BLaER1 (cell line): Measurements from ENCODE around the gene APPL2.
"Not testable (repeated sequence)": the region's sequence is repeated elsewhere in the genome, so short reads cannot be mapped to it uniquely, and the experiment has no call there.

Experiments used
- H3K27ac ChIP-seq: shearing (Covaris generic); formaldehyde crosslinking; 2 replicates; pipeline ENCODE4 v1.8.1; 2022
- H3K27me3 ChIP-seq: shearing (Covaris generic); formaldehyde crosslinking; 2 replicates; pipeline ENCODE4 v1.8.1; 2022
- H3K36me3 ChIP-seq: shearing (Covaris generic); formaldehyde crosslinking; 2 replicates; pipeline ENCODE4 v1.8.1; 2022
- H3K4me1 ChIP-seq: shearing (Covaris generic); formaldehyde crosslinking; 2 replicates; pipeline ENCODE4 v1.8.1; 2022
- H3K4me2 ChIP-seq: shearing (Covaris generic); formaldehyde crosslinking; 2 replicates; pipeline ENCODE4 v1.8.1; 2022
- H3K4me3 ChIP-seq: shearing (Covaris generic); formaldehyde crosslinking; 2 replicates; pipeline ENCODE4 v1.8.1; 2022
- H3K9ac ChIP-seq: shearing (Covaris generic); formaldehyde crosslinking; 2 replicates; pipeline ENCODE4 v1.8.1; 2022
- H3K9me3 ChIP-seq: shearing (Covaris generic); formaldehyde crosslinking; 2 replicates; pipeline ENCODE4 v1.8.1; 2022
- H4K20me1 ChIP-seq: shearing (Covaris generic); formaldehyde crosslinking; 2 replicates; pipeline ENCODE4 v1.8.1; 2022
- Cebpa-rat ChIP-seq: shearing (Covaris generic); IDR thresholded peaks from 2 replicates; pipeline ENCODE4 v1.8.1; 2022

The APPL2 gene

GRCh38 chr12:105204127-105204526, 31.8 kb downstream of the APPL2 start:
- peaks cover 15% of the 10 kb centered on the region for H3K4me1 ChIP-seq
- H3K36me3 ChIP-seq: peaks cover 80% of the 10 kb centered on the region
- H3K9me3 ChIP-seq: no peaks in the 10 kb centered on the region
- H3K4me2 ChIP-seq: no peak overlapping the region
- H3K4me3 ChIP-seq: no peak overlapping the region
- no peak overlapping the region for H3K27ac ChIP-seq
- H4K20me1 ChIP-seq: no peaks in the 10 kb centered on the region
- no peaks in the 10 kb centered on the region for H3K27me3 ChIP-seq
- H3K9ac ChIP-seq: no peak overlapping the region
- no peak for TF ChIP-seq Cebpa-rat

DNA sequence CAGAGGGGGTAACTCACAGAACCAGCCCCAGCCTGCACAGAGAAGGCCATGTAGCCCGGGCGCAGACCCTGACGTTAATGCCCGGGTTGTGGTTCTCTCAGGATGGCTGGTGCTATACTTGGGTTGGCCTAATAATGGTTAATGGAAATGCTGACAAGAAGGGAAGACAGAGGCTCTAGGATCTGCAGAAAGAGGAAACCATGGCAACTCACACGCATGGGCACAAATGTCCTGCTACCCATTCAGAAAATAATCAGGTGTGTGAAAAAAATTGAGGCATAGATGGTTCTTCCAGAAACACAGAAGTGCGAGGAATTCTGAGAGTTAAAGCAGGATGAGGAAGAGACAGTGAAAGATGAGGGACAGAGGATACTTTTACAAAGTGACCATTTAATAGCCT, 33.8 kb downstream of the APPL2 start:
- H4K20me1 ChIP-seq: no peaks in the 10 kb centered on the region
- H3K4me1 ChIP-seq: peaks cover 15% of the 10 kb centered on the region
- no peak overlapping the region for H3K27ac ChIP-seq
- H3K4me3 ChIP-seq: no peak overlapping the region
- no peak overlapping the region for H3K9ac ChIP-seq
- no peaks in the 10 kb centered on the region for H3K27me3 ChIP-seq
- TF ChIP-seq Cebpa-rat: no peak
- H3K4me2 ChIP-seq: peak overlapping the region; percentile 59
- H3K9me3 ChIP-seq: no peaks in the 10 kb centered on the region
- peaks cover 81% of the 10 kb centered on the region for H3K36me3 ChIP-seq

- H3K9me3 ChIP-seq: no peaks in the 10 kb centered on the region
- no peaks in the 10 kb centered on the region for H3K27me3 ChIP-seq
- no peak overlapping the region for H3K27ac ChIP-seq
- H3K36me3 ChIP-seq: peaks cover 79% of the 10 kb centered on the region
- TF ChIP-seq Cebpa-rat: no peak
- no peak overlapping the region for H3K9ac ChIP-seq
- H3K4me2 ChIP-seq: no peak overlapping the region; the same call in 1 of the 2 replicates
- H3K4me1 ChIP-seq: peaks cover 15% of the 10 kb centered on the region
- no peaks in the 10 kb centered on the region for H4K20me1 ChIP-seq
- H3K4me3 ChIP-seq: no peak overlapping the region
These were observed 34.7 kb downstream of the APPL2 start for GRCh38 chr12:105201299-105201698.

DNA sequence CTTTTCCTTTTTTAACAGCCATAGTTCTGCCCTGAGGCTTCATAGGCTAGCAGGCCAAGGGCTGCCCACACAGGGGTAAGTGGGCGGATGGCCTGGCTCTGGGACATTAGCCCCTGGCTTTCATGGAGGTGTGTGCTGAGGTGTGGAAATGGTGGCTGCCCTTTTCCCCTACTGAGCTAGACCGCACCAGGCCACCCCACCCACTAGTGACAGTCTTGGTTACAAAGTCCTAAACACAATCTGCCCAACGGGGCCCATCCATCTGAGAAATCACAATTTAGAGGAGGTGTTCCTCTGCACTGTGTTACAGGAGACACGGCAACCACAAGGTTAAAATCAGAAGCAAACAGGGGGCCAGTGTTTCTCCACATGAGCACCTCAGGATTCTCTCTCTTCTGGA, 35.6 kb downstream of the APPL2 start:
- Histone ChIP-seq H3K4me3 (no peak overlapping the region), H3K9ac (no peak overlapping the region), H3K4me2 (no peak overlapping the region), H3K36me3 (peaks cover 78% of the 10 kb centered on the region), H3K27ac (no peak overlapping the region), H3K27me3 (no peaks in the 10 kb centered on the region), H3K9me3 (no peaks in the 10 kb centered on the region), H4K20me1 (no peaks in the 10 kb centered on the region), H3K4me1 (peaks cover 15% of the 10 kb centered on the region)
- TF ChIP-seq Cebpa-rat: no peak

DNA sequence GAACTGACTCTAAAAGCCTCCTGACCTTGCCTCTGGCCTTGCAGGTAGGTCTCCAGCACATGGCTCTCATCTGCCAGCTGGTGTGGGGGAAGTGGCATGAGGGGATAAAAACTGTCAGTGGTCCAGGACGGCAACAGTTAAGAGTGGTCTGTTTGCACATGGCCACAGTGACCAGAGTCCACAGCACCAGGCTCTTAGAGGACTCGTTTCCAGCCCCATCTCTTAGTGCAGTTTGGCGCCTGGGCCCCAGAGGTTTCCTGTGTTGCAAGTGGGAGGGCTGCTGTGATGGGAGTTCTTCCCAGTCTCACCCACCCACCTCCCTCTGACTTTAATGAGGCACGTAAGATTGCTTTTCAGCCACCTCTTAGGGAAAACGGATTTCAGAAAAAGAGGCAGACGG, 37.0 kb downstream of the APPL2 start:
- H3K27ac ChIP-seq: no peak overlapping the region

DNA sequence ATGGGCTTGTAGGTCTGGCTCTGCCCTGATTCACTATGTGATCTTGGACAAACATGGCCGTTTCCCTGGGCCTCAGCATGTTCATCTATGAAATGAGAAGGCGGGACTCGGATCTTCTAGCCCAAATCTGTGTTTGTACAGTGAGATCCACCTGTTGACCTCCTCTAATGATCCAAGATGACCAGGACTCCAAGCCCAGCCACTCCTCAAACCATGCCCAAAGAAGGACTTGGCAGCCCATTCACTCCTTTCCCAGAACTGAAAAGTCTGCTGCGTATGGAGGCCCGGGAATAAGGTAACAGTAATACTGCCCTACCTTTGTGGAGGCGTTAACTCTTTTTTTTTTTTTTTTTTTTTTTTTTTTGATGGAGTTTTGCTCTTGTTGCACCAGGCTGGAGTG, 39.9 kb downstream of the APPL2 start:
- Histone ChIP-seq H3K9ac (no peak overlapping the region), H3K4me1 (peaks cover 15% of the 10 kb centered on the region), H3K4me2 (no peak overlapping the region), H3K36me3 (peaks cover 74% of the 10 kb centered on the region), H3K27ac (no peak overlapping the region), H3K9me3 (no peaks in the 10 kb centered on the region), H3K27me3 (no peaks in the 10 kb centered on the region), H3K4me3 (no peak overlapping the region), H4K20me1 (no peaks in the 10 kb centered on the region)
- no peak for TF ChIP-seq Cebpa-rat

More for the DNA sequence above, 37.0 kb downstream of the APPL2 start:
- no peak for TF ChIP-seq Cebpa-rat
- Histone ChIP-seq H3K4me1 (peaks cover 15% of the 10 kb centered on the region), H4K20me1 (no peaks in the 10 kb centered on the region), H3K4me2 (no peak overlapping the region), H3K4me3 (no peak overlapping the region), H3K9ac (no peak overlapping the region), H3K9me3 (no peaks in the 10 kb centered on the region), H3K27me3 (no peaks in the 10 kb centered on the region), H3K36me3 (peaks cover 71% of the 10 kb centered on the region)

DNA sequence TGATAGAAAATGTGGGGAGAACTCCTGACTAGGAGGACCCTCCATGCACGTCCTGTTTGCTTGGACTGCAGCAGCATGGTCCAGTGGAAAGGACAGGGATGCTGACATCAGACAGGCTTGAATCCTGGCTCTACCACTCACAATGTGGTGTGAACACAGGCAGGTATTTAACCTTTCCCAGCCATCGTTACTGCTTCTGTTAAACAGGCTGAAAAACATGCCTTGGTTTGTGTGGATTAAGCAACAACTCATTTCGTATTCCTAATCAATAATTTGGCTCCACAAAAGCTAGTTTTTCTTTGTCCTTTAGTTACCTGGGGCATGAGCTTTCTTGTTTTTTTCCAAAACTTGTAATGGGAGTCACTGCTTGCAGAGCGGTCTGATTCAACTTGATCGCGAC, 41.0 kb downstream of the APPL2 start:
- no peak overlapping the region for H3K9ac ChIP-seq
- no peak overlapping the region for H3K4me3 ChIP-seq
- peaks cover 76% of the 10 kb centered on the region for H3K36me3 ChIP-seq
- no peak overlapping the region for H3K27ac ChIP-seq
- no peak overlapping the region for H3K4me2 ChIP-seq
- H4K20me1 ChIP-seq: no peaks in the 10 kb centered on the region
- peaks cover 14% of the 10 kb centered on the region for H3K4me1 ChIP-seq
- no peak for TF ChIP-seq Cebpa-rat
- no peaks in the 10 kb centered on the region for H3K9me3 ChIP-seq
- H3K27me3 ChIP-seq: no peaks in the 10 kb centered on the region

DNA sequence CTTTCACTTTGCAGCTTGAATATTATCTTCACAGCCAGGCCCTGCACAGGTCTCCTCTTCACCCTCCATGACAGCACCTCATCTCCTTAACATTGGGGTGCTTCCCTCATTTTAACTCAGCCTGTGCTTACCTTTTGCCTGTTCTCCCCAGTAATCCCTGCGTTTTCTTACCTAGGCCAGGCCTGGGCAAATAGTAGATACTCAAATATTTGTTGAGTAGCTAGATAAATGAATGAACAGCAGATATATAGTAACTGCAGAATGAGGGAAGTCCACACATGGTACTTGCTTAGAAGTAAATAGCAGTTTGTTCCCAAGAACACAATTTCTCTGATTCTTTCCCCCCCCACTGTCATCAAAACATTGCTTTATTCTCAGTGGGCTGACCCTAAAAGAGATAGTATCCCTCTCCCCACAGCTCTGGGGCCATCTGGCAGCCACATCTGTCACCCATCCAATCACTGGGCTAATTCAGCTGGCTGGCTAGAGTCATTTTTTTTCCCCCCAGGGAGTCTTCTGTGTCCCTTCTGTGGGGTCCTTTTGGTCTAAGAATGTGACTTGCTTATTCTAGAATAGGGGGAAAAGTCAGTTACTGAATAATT, 43.2 kb downstream of the APPL2 start:
- H3K27ac ChIP-seq: no peak overlapping the region
- H3K27me3 ChIP-seq: no peaks in the 10 kb centered on the region
- H3K9ac ChIP-seq: no peak overlapping the region
- H3K4me1 ChIP-seq: peaks cover 14% of the 10 kb centered on the region
- H3K36me3 ChIP-seq: peaks cover 78% of the 10 kb centered on the region
- peak overlapping the region; percentile 36; the same call in 1 of the 2 replicates for H3K4me2 ChIP-seq
- no peak overlapping the region for H3K4me3 ChIP-seq
- no peaks in the 10 kb centered on the region for H4K20me1 ChIP-seq
- no peaks in the 10 kb centered on the region for H3K9me3 ChIP-seq
- TF ChIP-seq Cebpa-rat: no peak

GRCh38 chr12:105190530-105190929, 45.4 kb downstream of the APPL2 start:
- TF ChIP-seq Cebpa-rat: no peak
- Histone ChIP-seq H3K4me1 (peaks cover 14% of the 10 kb centered on the region), H3K27ac (no peak overlapping the region), H3K36me3 (peaks cover 79% of the 10 kb centered on the region), H3K9me3 (no peaks in the 10 kb centered on the region), H4K20me1 (no peaks in the 10 kb centered on the region), H3K27me3 (no peaks in the 10 kb centered on the region), H3K4me3 (no peak overlapping the region), H3K9ac (no peak overlapping the region), H3K4me2 (no peak overlapping the region)

- H3K36me3 ChIP-seq: peaks cover 83% of the 10 kb centered on the region
- no peak for TF ChIP-seq Cebpa-rat
- peaks cover 14% of the 10 kb centered on the region for H3K4me1 ChIP-seq
- no peak overlapping the region for H3K4me3 ChIP-seq
- no peaks in the 10 kb centered on the region for H4K20me1 ChIP-seq
- H3K27me3 ChIP-seq: no peaks in the 10 kb centered on the region
- H3K27ac ChIP-seq: no peak overlapping the region
- H3K9me3 ChIP-seq: no peaks in the 10 kb centered on the region; the same call in 1 of the 2 replicates
- no peak overlapping the region for H3K9ac ChIP-seq
- H3K4me2 ChIP-seq: no peak overlapping the region
These were observed 46.7 kb downstream of the APPL2 start for GRCh38 chr12:105189293-105189692.

- not testable (repeated sequence) for H3K27me3 ChIP-seq, H4K20me1 ChIP-seq, H3K9ac ChIP-seq, H3K4me2 ChIP-seq, H3K27ac ChIP-seq, H3K4me3 ChIP-seq, H3K4me1 ChIP-seq
- H3K9me3 ChIP-seq: peaks cover 12% of the 10 kb centered on the region
- H3K36me3 ChIP-seq: peaks cover 68% of the 10 kb centered on the region
These were observed 52.0 kb downstream of the APPL2 start for GRCh38 chr12:105183976-105184375.

GRCh38 chr12:105183406-105183805, 52.6 kb downstream of the APPL2 start:
- peaks cover 12% of the 10 kb centered on the region for H3K9me3 ChIP-seq

GRCh38 chr12:105179114-105179513, 56.9 kb downstream of the APPL2 start:
- not testable (repeated sequence) for H3K4me1 ChIP-seq, H3K9ac ChIP-seq, H3K4me2 ChIP-seq, H3K27ac ChIP-seq, H3K4me3 ChIP-seq, H3K27me3 ChIP-seq, H4K20me1 ChIP-seq
- Histone ChIP-seq H3K36me3 (peaks cover 54% of the 10 kb centered on the region), H3K9me3 (peaks cover 12% of the 10 kb centered on the region; the same call in 1 of the 2 replicates)

More at GRCh38 chr12:105183406-105183805, 52.6 kb downstream of the APPL2 start:
- not testable (repeated sequence) for H3K9ac ChIP-seq, H3K27me3 ChIP-seq, H3K4me1 ChIP-seq, H3K27ac ChIP-seq, H3K4me3 ChIP-seq, H4K20me1 ChIP-seq, H3K4me2 ChIP-seq
- H3K36me3 ChIP-seq: peaks cover 68% of the 10 kb centered on the region
